Naive B cell (primary cell): ENCODE data around the gene MRPS5. TPM values are rescaled to one million over a fixed set of nuclear protein-coding genes. Genes with fewer than 3 reads are reported as not detected.
"Not testable (repeated sequence)": the region's sequence is repeated elsewhere in the genome, so short reads cannot be mapped to it uniquely, and the experiment has no call there.

Experiments
- ATAC-seq, 2 donors: fragments of 150-1000 bp; cut with Tn5 transposase; 2 replicates each; pipeline ENCODE4 v1.10.0; 2021; ENCODE audit warnings: low read depth in 2 of 2, mild to moderate bottlenecking in 2 of 2, moderate library complexity in 2 of 2
- DNase-seq: peaks from one replicate; pipeline ENCODE4 v3.0.0; 2022
- H3K27ac Mint-ChIP-seq, 6 donors: one replicate each; pipeline ENCODE4 v1.8.0; 2020 to 2022; ENCODE audit warnings: mild to moderate bottlenecking in 6 of 6, mixed read lengths in 6 of 6, moderate library complexity in 5 of 6, inconsistent platforms in 2 of 6
- H3K27me3 Mint-ChIP-seq, 3 donors: one replicate each; pipeline ENCODE4 v1.8.0; 2021 to 2022; ENCODE audit warnings: mixed read lengths in 3 of 3, mild to moderate bottlenecking in 1 of 3
- H3K36me3 Mint-ChIP-seq, 2 donors: one replicate each; pipeline ENCODE4 v1.8.0; 2020 to 2022; ENCODE audit warnings: mixed read lengths in 2 of 2, inconsistent platforms in 1 of 2, mild to moderate bottlenecking in 1 of 2
- H3K4me1 Mint-ChIP-seq, 3 donors: one replicate each; pipeline ENCODE4 v1.8.0; 2020 to 2022; ENCODE audit warnings: mixed read lengths in 3 of 3, inconsistent platforms in 1 of 3, mild to moderate bottlenecking in 1 of 3, moderate library complexity in 1 of 3
- H3K4me3 Mint-ChIP-seq, 8 donors: one replicate each; pipeline ENCODE4 v1.8.0; 2020 to 2022; ENCODE audit warnings: mild to moderate bottlenecking in 8 of 8, mixed read lengths in 8 of 8, moderate library complexity in 8 of 8, inconsistent platforms in 2 of 8
- H3K9me3 Mint-ChIP-seq, 7 donors: one replicate each; pipeline ENCODE4 v1.8.0; 2020 to 2022; ENCODE audit warnings: mixed read lengths in 7 of 7, mild to moderate bottlenecking in 5 of 7, inconsistent platforms in 2 of 7, moderate library complexity in 1 of 7
- polyA plus RNA-seq, 6 donors: library from polyadenylated mRNA; unstranded; fragments of 300-500 nt; fragmentation: Illumina TruSeq; gene quantifications; one replicate each; pipeline ENCODE4 v1.2.3, GENCODE V29; 2021; ENCODE audit warnings: low read depth in 6 of 6

Gene MRPS5
- polyA plus RNA-seq, 6 donors from 2014 or later: 28.5 to 48.2 (median 35.3) TPM

GRCh38 chr2:95043300-95044093 is 78.1 kb downstream of the MRPS5 start:
- Mint-ChIP-seq H3K36me3 (peaks cover 2% of the 10 kb centered on the region in 2 donors), H3K9me3 (peaks cover 0 to 14% (median 3%) of the 10 kb centered on the region in 7 donors), H3K4me3 (no peak overlapping the region), H3K27ac (no peak overlapping the region), H3K27me3 (peaks cover 11 to 41% (median 27%) of the 10 kb centered on the region in 3 donors), H3K4me1 (no peaks in the 10 kb centered on the region)
- ATAC-seq (no peak), DNase-seq (no peak)

- no peak overlapping the region for H3K4me3 Mint-ChIP-seq
Measured at GRCh38 chr2:95042472-95043271, 78.9 kb downstream of the MRPS5 start.

GRCh38 chr2:95041824-95042442 is 79.7 kb downstream of the MRPS5 start:
- peaks cover 4 to 18% of the 10 kb centered on the region in 2 donors for H3K36me3 Mint-ChIP-seq
- peaks cover 8 to 33% (median 27%) of the 10 kb centered on the region in 3 donors for H3K27me3 Mint-ChIP-seq
- peaks cover 0 to 30% (median 12%) of the 10 kb centered on the region in 7 donors for H3K9me3 Mint-ChIP-seq
- ATAC-seq: no peak
- no peak for DNase-seq
- no peak overlapping the region for H3K4me3 Mint-ChIP-seq
- H3K27ac Mint-ChIP-seq: no peak overlapping the region
- H3K4me1 Mint-ChIP-seq: peaks cover 0 to 10% (median 0%) of the 10 kb centered on the region in 3 donors

More at GRCh38 chr2:95042472-95043271, 78.9 kb downstream of the MRPS5 start:
- Mint-ChIP-seq H3K27me3 (peaks cover 11 to 35% (median 27%) of the 10 kb centered on the region in 3 donors), H3K4me1 (peaks cover 0 to 3% (median 0%) of the 10 kb centered on the region in 3 donors), H3K36me3 (peaks cover 4 to 10% of the 10 kb centered on the region in 2 donors), H3K27ac (no peak overlapping the region), H3K9me3 (peaks cover 0 to 22% (median 9%) of the 10 kb centered on the region in 7 donors)
- ATAC-seq: no peak
- DNase-seq: no peak

- Mint-ChIP-seq H3K4me3 (no peak overlapping the region), H3K27ac (peak overlapping the region in 1 of 6 donors; percentile 23), H3K36me3 (peaks cover 4 to 25% of the 10 kb centered on the region in 2 donors), H3K27me3 (peaks cover 6 to 29% (median 23%) of the 10 kb centered on the region in 3 donors), H3K4me1 (peaks cover 0 to 11% (median 0%) of the 10 kb centered on the region in 3 donors), H3K9me3 (peaks cover 0 to 36% (median 16%) of the 10 kb centered on the region in 7 donors)
- no peak for ATAC-seq
- DNase-seq: no peak
Measured at GRCh38 chr2:95041060-95041823, 80.4 kb downstream of the MRPS5 start.

- peaks cover 6 to 24% (median 15%) of the 10 kb centered on the region in 3 donors for H3K27me3 Mint-ChIP-seq
- peaks cover 4 to 26% of the 10 kb centered on the region in 2 donors for H3K36me3 Mint-ChIP-seq
- no peak overlapping the region for H3K27ac Mint-ChIP-seq
- H3K4me1 Mint-ChIP-seq: peaks cover 0 to 11% (median 0%) of the 10 kb centered on the region in 3 donors
- ATAC-seq: no peak
- no peak overlapping the region for H3K4me3 Mint-ChIP-seq
- peaks cover 0 to 36% (median 16%) of the 10 kb centered on the region in 7 donors for H3K9me3 Mint-ChIP-seq
- no peak for DNase-seq
Measured at GRCh38 chr2:95040426-95040825, 81.2 kb downstream of the MRPS5 start.

- H3K27me3 Mint-ChIP-seq: peaks cover 6 to 21% (median 10%) of the 10 kb centered on the region in 3 donors
- peaks cover 0 to 11% (median 0%) of the 10 kb centered on the region in 3 donors for H3K4me1 Mint-ChIP-seq
- no peak overlapping the region for H3K4me3 Mint-ChIP-seq
- no peak overlapping the region for H3K27ac Mint-ChIP-seq
- DNase-seq (no peak), ATAC-seq (no peak)
- H3K9me3 Mint-ChIP-seq: peaks cover 0 to 36% (median 16%) of the 10 kb centered on the region in 7 donors
- peaks cover 4 to 26% of the 10 kb centered on the region in 2 donors for H3K36me3 Mint-ChIP-seq
Measured at GRCh38 chr2:95039978-95040377, 81.6 kb downstream of the MRPS5 start.

GRCh38 chr2:95039363-95039762 is 82.2 kb downstream of the MRPS5 start:
- Mint-ChIP-seq H3K27me3 (peaks cover 6 to 21% (median 6%) of the 10 kb centered on the region in 3 donors), H3K27ac (no peak overlapping the region), H3K4me1 (peaks cover 0 to 11% (median 0%) of the 10 kb centered on the region in 3 donors), H3K9me3 (peaks cover 0 to 36% (median 16%) of the 10 kb centered on the region in 7 donors), H3K4me3 (no peak overlapping the region), H3K36me3 (peaks cover 4 to 26% of the 10 kb centered on the region in 2 donors)
- DNase-seq (no peak), ATAC-seq (no peak)

- H3K4me1 Mint-ChIP-seq: peaks cover 0 to 11% (median 0%) of the 10 kb centered on the region in 3 donors
Measured at GRCh38 chr2:95038635-95039298, 82.8 kb downstream of the MRPS5 start.

GRCh38 chr2:95037841-95038585 is 83.6 kb downstream of the MRPS5 start:
- H3K27me3 Mint-ChIP-seq, ATAC-seq, H3K4me3 Mint-ChIP-seq, DNase-seq, H3K27ac Mint-ChIP-seq: not testable (repeated sequence)
- H3K9me3 Mint-ChIP-seq: peaks cover 0 to 36% (median 16%) of the 10 kb centered on the region in 7 donors
- peaks cover 0 to 11% (median 0%) of the 10 kb centered on the region in 3 donors for H3K4me1 Mint-ChIP-seq
- peaks cover 4 to 26% of the 10 kb centered on the region in 2 donors for H3K36me3 Mint-ChIP-seq

More at GRCh38 chr2:95038635-95039298, 82.8 kb downstream of the MRPS5 start:
- Mint-ChIP-seq H3K27ac (no peak overlapping the region), H3K36me3 (peaks cover 4 to 26% of the 10 kb centered on the region in 2 donors), H3K9me3 (peaks cover 0 to 36% (median 16%) of the 10 kb centered on the region in 7 donors), H3K4me3 (no peak overlapping the region), H3K27me3 (peaks cover 2 to 15% (median 6%) of the 10 kb centered on the region in 3 donors)
- ATAC-seq (no peak), DNase-seq (no peak)

GRCh38 chr2:95037384-95037839 is 84.2 kb downstream of the MRPS5 start:
- Mint-ChIP-seq H3K36me3 (peaks cover 4 to 26% of the 10 kb centered on the region in 2 donors), H3K27me3 (peaks cover 0 to 6% (median 5%) of the 10 kb centered on the region in 3 donors), H3K4me1 (peaks cover 0 to 11% (median 0%) of the 10 kb centered on the region in 3 donors), H3K27ac (no peak overlapping the region), H3K4me3 (no peak overlapping the region), H3K9me3 (peaks cover 0 to 36% (median 16%) of the 10 kb centered on the region in 7 donors)
- ATAC-seq (no peak), DNase-seq (no peak)

GRCh38 chr2:95036596-95037383 is 84.8 kb downstream of the MRPS5 start:
- peaks cover 0 to 11% (median 0%) of the 10 kb centered on the region in 3 donors for H3K4me1 Mint-ChIP-seq
- H3K36me3 Mint-ChIP-seq: peaks cover 4 to 26% of the 10 kb centered on the region in 2 donors
- H3K9me3 Mint-ChIP-seq: peaks cover 0 to 36% (median 16%) of the 10 kb centered on the region in 7 donors
- H3K27me3 Mint-ChIP-seq: peaks cover 0 to 4% (median 3%) of the 10 kb centered on the region in 3 donors
- no peak for DNase-seq
- no peak overlapping the region for H3K27ac Mint-ChIP-seq
- no peak overlapping the region for H3K4me3 Mint-ChIP-seq
- ATAC-seq: no peak
